PC-3 (cell line): ENCODE results near the gene INSIG1.

Experiments
- EZH2 ChIP-seq: fragments of 300-600 bp; sonication (generic); IDR thresholded peaks from one replicate; pipeline ENCODE4 v1.6.1; 2017; ENCODE audit warnings: antibody characterized with exemption, mild to moderate bottlenecking, low read length; ENCODE audit not compliant: unreplicated experiment
- TF ChIP-seq, protein P1 (sequence below): fragments of 300-600 bp; sonication (generic); conservative IDR thresholded peaks from 2 replicates; pipeline ENCODE4 v1.5.1; 2017; ENCODE audit warnings: antibody characterized with exemption, low read depth, mild to moderate bottlenecking, low read length

DNA sequence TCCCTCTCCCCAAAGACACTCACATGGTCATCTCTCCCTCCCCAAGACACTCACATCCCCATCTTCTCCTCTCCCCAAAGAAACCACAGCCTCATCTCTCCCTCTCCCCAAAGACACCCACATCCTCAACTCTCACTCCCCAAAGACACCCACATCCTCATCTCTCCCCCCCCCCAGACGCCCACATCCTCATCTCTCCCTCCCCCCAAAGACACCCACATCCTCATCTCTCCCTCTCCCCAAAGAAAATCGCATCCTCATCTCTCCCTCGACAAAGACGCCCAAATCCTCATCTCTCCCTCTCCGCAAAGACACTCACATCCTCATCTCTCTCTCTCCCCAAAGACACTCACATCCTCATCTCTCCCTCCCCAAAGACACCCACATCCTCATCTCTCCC lies 31.5 kb downstream of the INSIG1 start:
- TF ChIP-seq, protein P1, sequence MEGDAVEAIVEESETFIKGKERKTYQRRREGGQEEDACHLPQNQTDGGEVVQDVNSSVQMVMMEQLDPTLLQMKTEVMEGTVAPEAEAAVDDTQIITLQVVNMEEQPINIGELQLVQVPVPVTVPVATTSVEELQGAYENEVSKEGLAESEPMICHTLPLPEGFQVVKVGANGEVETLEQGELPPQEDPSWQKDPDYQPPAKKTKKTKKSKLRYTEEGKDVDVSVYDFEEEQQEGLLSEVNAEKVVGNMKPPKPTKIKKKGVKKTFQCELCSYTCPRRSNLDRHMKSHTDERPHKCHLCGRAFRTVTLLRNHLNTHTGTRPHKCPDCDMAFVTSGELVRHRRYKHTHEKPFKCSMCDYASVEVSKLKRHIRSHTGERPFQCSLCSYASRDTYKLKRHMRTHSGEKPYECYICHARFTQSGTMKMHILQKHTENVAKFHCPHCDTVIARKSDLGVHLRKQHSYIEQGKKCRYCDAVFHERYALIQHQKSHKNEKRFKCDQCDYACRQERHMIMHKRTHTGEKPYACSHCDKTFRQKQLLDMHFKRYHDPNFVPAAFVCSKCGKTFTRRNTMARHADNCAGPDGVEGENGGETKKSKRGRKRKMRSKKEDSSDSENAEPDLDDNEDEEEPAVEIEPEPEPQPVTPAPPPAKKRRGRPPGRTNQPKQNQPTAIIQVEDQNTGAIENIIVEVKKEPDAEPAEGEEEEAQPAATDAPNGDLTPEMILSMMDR = no peak
- TF ChIP-seq EZH2 = no peak
